RKO (cell line): Measurements from ENCODE around the gene NFKBIL1.
"Not testable (repeated sequence)": the region's sequence is repeated elsewhere in the genome, so short reads cannot be mapped to it uniquely, and the experiment has no call there.

Source experiments
- DNase-seq: peaks from one replicate; pipeline ENCODE4 v3.0.0-alpha.2; 2016; ENCODE audit warnings: low spot score

Gene NFKBIL1

GRCh38 chr6:31546958-31547726, at the start of gene NFKBIL1:
TSS of gene NFKBIL1 (plus strand) at chr6:31547608. CDS start at chr6:31547695, 87 bp downstream.
- peak; percentile 98 for DNase-seq

DNA sequence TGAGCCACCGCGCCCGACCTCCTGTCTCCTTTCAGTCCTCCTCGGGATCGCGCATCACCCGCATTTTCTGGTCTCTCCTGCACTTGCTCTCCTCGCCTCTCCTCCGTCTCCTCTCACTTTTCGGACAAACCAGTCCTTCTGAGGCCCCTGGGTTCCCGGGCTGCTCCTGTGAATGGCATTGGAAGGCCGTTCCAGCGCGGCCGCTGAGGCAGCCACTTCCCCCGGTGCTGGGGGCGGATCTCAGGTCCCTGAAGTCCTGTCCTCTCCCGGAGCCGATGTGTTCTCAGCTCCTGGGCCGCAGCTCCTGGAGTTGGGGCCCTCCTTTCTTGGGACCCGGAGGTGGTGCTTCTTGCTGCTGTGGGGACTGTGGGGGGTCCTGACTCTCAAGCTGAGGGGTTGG, 48.7 kb upstream of the NFKBIL1 start:
- DNase-seq = peak; percentile 49

GRCh38 chr6:31499648-31500047, 47.8 kb upstream of the NFKBIL1 start:
- not testable (repeated sequence) for DNase-seq

DNA sequence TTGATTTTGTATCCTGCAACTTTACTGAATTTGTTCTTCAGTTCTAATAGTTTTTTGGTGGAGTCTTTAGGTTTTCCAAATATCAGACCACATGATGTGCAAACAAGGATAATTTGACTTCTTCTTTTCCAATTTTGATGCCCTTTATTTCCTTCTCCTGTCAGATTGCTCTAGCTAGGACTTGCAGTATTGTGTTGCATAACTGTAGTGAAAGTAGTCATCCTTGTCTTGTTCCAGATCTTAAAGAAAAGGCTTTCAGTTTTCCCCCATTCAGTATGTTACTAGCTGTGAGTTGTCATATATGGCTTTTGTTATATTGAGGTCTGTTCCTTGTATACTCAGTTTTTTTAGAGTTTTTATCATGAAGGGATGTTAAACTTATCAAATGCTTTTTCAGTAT, 44.8 kb upstream of the NFKBIL1 start:
- no peak for DNase-seq

GRCh38 chr6:31509036-31509435, 38.4 kb upstream of the NFKBIL1 start:
- DNase-seq = not testable (repeated sequence)

- no peak for DNase-seq
Observed at GRCh38 chr6:31510007-31510406, 37.4 kb upstream of the NFKBIL1 start.

DNA sequence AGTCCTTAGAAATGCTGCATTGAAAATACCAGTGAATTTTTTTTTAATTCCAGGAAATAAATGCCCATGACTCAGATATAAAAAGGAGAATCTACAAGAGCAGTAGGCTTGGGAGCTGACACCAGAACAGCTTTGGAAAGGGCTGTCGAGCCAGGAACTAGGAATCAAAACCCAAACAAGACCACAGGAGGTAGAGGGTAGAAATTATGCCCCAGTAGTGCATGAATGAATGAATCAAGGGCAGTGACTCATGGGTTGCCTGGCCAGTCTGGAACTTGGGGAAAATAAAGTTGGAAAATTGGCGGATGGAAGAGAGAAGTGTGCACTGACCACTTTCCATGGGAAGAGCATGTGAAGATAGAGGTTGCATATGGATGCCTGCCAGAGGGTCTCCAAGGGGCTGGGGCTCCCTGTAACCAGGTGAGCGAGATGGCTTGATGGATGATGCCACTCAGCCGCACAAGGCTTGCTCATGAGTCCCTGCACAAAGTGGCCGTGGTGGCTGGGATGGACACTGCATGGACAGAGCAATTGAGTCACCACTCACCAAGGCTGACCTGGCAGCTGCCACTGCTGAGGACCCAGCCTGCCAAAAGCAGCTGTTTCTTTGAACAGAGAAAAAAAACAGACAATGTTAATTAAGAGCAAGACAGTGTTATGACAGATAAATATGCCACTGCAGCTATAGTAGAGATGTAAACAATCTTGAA, 33.8 kb upstream of the NFKBIL1 start:
- no peak for DNase-seq

DNA sequence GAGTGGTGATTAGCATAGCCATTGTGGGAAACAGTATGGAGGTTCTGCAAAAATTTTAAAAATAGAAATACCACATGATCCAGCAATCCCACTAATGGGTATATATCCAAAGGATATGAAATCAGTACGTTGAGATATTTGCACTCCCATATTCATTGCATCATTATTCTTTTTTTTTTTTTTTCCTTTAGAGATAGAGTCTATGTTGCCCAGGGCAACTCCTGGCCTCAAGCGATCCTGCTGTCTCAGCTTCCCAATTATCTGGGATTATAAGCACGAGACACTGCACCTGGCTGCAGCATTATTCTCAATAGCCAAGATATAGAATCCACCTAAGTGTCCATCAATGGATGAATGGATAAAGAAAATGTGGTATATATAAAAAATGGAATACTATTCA, 25.6 kb upstream of the NFKBIL1 start:
- DNase-seq = no peak

- no peak for DNase-seq
Observed at GRCh38 chr6:31525553-31525931, 21.9 kb upstream of the NFKBIL1 start.

- no peak for DNase-seq
Observed at GRCh38 chr6:31525932-31526591, 21.3 kb upstream of the NFKBIL1 start.

GRCh38 chr6:31528307-31528777, 19.1 kb upstream of the NFKBIL1 start:
- no peak for DNase-seq

GRCh38 chr6:31528821-31529328, 18.5 kb upstream of the NFKBIL1 start, which contains the start of gene MCCD1:
TSS of gene MCCD1 (plus strand) at chr6:31528962. CDS start at chr6:31529015, 53 bp downstream.
- no peak for DNase-seq

GRCh38 chr6:31529329-31530150, 17.9 kb upstream of the NFKBIL1 start:
- no peak for DNase-seq

GRCh38 chr6:31530659-31531058, 16.7 kb upstream of the NFKBIL1 start:
- DNase-seq = no peak

DNA sequence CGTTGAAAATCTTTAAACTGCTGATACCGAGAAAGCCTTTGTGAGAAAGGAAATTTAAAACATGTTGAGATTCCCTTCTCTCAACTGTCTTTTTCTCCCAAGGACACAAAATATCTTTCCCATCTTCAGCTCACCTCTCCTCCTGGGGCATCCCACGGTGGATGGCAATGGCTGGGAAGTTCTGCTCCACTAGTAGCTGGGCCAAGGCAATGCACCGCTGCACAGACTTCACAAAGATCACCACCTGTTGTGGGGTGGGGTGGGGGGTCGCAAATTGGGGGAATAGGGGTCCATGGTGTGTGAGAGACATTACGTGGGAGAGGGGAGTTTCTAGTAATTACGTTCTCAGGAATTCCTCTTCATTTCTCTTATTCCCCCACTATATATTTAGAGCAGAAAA, 16.2 kb upstream of the NFKBIL1 start:
- no peak for DNase-seq

GRCh38 chr6:31531771-31532643, 15.4 kb upstream of the NFKBIL1 start:
- DNase-seq = no peak

GRCh38 chr6:31532644-31533454, 14.6 kb upstream of the NFKBIL1 start:
- no peak for DNase-seq

GRCh38 chr6:31533455-31533841, 14.0 kb upstream of the NFKBIL1 start:
- DNase-seq = no peak

DNA sequence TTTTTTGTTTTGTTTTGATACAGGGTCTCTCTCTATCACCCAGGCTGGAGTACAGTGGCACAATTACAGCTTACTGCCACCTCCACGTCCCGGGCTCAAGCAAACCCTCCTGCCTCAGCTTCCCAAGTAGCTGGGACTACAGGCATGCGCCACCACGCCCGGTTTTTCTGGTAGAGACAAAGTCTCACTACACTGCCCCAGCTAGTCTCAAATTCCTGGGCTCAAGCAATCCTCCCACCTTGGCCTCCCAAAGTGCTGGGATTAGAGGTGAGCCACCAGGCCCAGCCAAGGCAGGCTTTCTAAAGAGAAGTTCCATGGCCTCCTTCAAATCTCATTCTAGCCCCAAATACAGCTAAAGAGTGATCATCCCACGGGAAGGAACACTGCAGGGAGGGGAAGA, 13.4 kb upstream of the NFKBIL1 start:
- no peak for DNase-seq

GRCh38 chr6:31534521-31535040, 12.8 kb upstream of the NFKBIL1 start:
- no peak for DNase-seq
